Breast epithelium (tissue), 4 donors: ENCODE measurements around the gene TNFAIP8L1. TPM values are rescaled to one million over a fixed set of nuclear protein-coding genes. Genes with fewer than 3 reads are reported as not detected.

Experiments used
- DNase-seq, 2 donors: peaks; one replicate each; pipeline ENCODE4 v3.0.0-alpha.2; 2019; ENCODE audit warnings: low spot score in 2 of 2
- H3K27ac ChIP-seq, 2 donors: fragments of 200-600 bp; sonication (generic) in 1 of 2; one replicate each; pipeline ENCODE4 v1.5.1; 2016 to 2019; ENCODE audit warnings: mild to moderate bottlenecking in 1 of 2
- H3K27me3 ChIP-seq, 2 donors: fragments of 200-600 bp; sonication (generic) in 1 of 2; one replicate each; pipeline versions ENCODE4 v1.5.1 to v1.6.0; 2017 to 2019; ENCODE audit warnings: control low read depth in 1 of 2, mild to moderate bottlenecking in 1 of 2
- H3K36me3 ChIP-seq: fragments of 200-600 bp; one replicate; pipeline ENCODE4 v1.5.1; 2019
- H3K4me1 ChIP-seq, 2 donors: fragments of 200-600 bp; sonication (generic); one replicate each; pipeline ENCODE4 v1.5.1; 2016 to 2019; ENCODE audit warnings: control low read depth in 1 of 2
- H3K4me3 ChIP-seq, 3 donors: fragments of 200-600 bp; sonication (generic); 1 replicate in 2 of 3; 2 replicates in 1 of 3; pipeline ENCODE4 v1.5.1; 2016 to 2019; ENCODE audit warnings: mild to moderate bottlenecking in 3 of 3, moderate library complexity in 2 of 3
- H3K9me3 ChIP-seq, 2 donors: fragments of 200-600 bp; sonication (generic) in 1 of 2; one replicate each; pipeline ENCODE4 v1.5.1; 2016 to 2019; ENCODE audit warnings: control low read depth in 1 of 2
- POLR2A ChIP-seq: fragments of 450-650 bp; IDR thresholded peaks from one replicate; pipeline ENCODE4 v1.6.1; 2016; ENCODE audit warnings: antibody characterized with exemption, mild to moderate bottlenecking, moderate library complexity
- POLR2AphosphoS5 ChIP-seq, 3 donors: sonication (generic); formaldehyde crosslinking; IDR thresholded peaks; one replicate each; pipeline ENCODE4 v1.6.1; 2017; ENCODE audit warnings: antibody characterized with exemption in 3 of 3
- intact Hi-C: fragments of 100-400 bp; cut with DNase I; formaldehyde crosslinking; loops from one replicate; pipeline ENCODE4 v1.15.1; 2023; ENCODE audit warnings: low total_unique reads
- total RNA-seq, 3 donors: library from RNA; depleted of rRNA; stranded (reverse); fragments of >200 nt; gene quantifications; one replicate each; pipeline ENCODE4 v1.1.0, GENCODE V29; 2016
- TF ChIP-seq, protein P1 (sequence below), 3 donors: fragments of 450-650 bp; IDR thresholded peaks; one replicate each; pipeline ENCODE4 v1.5.1; 2016 to 2017; ENCODE audit warnings: antibody characterized with exemption in 3 of 3, mild to moderate bottlenecking in 3 of 3, moderate library complexity in 3 of 3

Gene TNFAIP8L1
- total RNA-seq, 3 donors from 2014 or later = 1.6 to 3.6 (median 2.9) TPM

DNA sequence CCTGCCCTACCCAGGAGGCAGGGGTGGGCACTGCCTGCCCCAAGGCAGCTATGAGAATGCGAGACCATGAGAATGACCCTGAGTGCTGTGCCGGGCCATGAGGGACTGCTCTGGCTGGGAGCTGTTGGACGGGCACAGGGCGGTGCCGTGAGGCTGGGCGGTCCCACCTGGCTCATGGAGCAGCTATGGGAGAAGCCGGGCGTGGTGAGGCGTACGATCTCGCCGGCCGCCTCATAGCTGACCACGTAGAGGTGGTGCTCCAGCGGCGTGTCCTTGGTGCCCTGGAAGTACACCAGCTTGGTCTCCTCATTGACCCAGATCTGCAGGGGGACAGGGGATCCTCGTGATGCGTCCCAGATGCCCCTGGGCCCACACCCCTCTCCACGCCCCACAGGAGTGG lies 50.1 kb downstream of the TNFAIP8L1 start:
- peaks cover 6% of the 10 kb centered on the region for H3K36me3 ChIP-seq
- H3K4me3 ChIP-seq = no peak overlapping the region
- H3K4me1 ChIP-seq = peaks cover 6 to 11% of the 10 kb centered on the region in 2 donors
- TF ChIP-seq, protein P1, sequence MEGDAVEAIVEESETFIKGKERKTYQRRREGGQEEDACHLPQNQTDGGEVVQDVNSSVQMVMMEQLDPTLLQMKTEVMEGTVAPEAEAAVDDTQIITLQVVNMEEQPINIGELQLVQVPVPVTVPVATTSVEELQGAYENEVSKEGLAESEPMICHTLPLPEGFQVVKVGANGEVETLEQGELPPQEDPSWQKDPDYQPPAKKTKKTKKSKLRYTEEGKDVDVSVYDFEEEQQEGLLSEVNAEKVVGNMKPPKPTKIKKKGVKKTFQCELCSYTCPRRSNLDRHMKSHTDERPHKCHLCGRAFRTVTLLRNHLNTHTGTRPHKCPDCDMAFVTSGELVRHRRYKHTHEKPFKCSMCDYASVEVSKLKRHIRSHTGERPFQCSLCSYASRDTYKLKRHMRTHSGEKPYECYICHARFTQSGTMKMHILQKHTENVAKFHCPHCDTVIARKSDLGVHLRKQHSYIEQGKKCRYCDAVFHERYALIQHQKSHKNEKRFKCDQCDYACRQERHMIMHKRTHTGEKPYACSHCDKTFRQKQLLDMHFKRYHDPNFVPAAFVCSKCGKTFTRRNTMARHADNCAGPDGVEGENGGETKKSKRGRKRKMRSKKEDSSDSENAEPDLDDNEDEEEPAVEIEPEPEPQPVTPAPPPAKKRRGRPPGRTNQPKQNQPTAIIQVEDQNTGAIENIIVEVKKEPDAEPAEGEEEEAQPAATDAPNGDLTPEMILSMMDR (IDR thresholded peaks at IDR 0.05) = no peak
- H3K27ac ChIP-seq = no peak overlapping the region
- H3K9me3 ChIP-seq = no peaks in the 10 kb centered on the region
- H3K27me3 ChIP-seq = no peaks in the 10 kb centered on the region
- intact Hi-C loops = no loop called here
- DNase-seq = no peak

DNA sequence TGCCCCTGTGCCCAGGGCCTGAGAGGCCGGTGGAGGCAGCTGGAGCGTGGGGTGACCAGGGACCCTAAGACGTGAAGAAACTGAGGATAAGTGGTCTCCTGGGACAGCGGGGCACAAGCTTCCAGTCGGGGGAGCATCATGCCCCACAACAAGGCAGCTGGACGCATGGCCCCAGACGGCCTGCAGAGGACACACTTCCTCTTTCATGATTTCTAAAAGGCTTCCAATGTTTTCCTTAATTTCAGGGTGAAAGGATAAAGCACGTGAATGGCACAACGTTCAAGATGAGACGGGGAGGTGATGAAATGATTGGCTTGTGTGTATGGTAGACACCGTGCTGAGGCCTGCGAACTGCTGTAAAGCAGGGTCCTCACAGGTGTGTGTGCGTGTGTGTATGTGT lies 51.0 kb downstream of the TNFAIP8L1 start:
- Histone ChIP-seq H3K27me3 (no peaks in the 10 kb centered on the region), H3K4me3 (no peak overlapping the region), H3K27ac (no peak overlapping the region), H3K9me3 (no peaks in the 10 kb centered on the region), H3K4me1 (peaks cover 9 to 13% of the 10 kb centered on the region in 2 donors), H3K36me3 (peaks cover 6% of the 10 kb centered on the region)
- intact Hi-C loops = no loop called here
- TF ChIP-seq, protein P1 (IDR thresholded peaks at IDR 0.05) = no peak
- TF ChIP-seq POLR2A (no peak), POLR2AphosphoS5 (IDR thresholded peaks at IDR 0.05) (no peak)
- DNase-seq = no peak

DNA sequence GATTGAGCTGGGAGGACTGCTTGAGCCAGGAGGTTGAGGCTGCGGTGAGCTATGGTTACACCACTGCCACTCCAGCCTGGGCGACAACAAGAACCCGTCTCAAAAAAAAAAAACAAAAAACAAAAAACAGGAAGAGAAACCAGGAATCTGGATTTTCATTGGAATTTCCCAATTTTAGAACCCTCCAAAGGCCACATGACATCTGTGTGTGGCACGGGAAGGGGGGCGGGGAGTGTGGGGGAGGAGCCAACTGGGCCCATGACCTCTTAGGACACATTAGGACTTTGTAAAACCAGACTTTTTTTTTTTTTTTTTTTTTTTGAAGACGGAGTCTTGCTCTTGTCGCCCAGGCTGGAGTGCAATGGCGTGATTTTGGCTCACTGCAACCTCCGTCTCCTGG lies 52.1 kb downstream of the TNFAIP8L1 start:
- Histone ChIP-seq H3K4me3 (no peak overlapping the region), H3K4me1 (peaks cover 9 to 13% of the 10 kb centered on the region in 2 donors), H3K27me3 (no peaks in the 10 kb centered on the region), H3K9me3 (no peaks in the 10 kb centered on the region), H3K36me3 (peaks cover 6% of the 10 kb centered on the region), H3K27ac (no peak overlapping the region)
- DNase-seq = peak in 1 of 2 donors; percentile 46
- intact Hi-C loops = no loop called here
- TF ChIP-seq POLR2AphosphoS5 (IDR thresholded peaks at IDR 0.05) = no peak
- TF ChIP-seq, protein P1 (IDR thresholded peaks at IDR 0.05) = no peak
- no peak for TF ChIP-seq POLR2A

DNA sequence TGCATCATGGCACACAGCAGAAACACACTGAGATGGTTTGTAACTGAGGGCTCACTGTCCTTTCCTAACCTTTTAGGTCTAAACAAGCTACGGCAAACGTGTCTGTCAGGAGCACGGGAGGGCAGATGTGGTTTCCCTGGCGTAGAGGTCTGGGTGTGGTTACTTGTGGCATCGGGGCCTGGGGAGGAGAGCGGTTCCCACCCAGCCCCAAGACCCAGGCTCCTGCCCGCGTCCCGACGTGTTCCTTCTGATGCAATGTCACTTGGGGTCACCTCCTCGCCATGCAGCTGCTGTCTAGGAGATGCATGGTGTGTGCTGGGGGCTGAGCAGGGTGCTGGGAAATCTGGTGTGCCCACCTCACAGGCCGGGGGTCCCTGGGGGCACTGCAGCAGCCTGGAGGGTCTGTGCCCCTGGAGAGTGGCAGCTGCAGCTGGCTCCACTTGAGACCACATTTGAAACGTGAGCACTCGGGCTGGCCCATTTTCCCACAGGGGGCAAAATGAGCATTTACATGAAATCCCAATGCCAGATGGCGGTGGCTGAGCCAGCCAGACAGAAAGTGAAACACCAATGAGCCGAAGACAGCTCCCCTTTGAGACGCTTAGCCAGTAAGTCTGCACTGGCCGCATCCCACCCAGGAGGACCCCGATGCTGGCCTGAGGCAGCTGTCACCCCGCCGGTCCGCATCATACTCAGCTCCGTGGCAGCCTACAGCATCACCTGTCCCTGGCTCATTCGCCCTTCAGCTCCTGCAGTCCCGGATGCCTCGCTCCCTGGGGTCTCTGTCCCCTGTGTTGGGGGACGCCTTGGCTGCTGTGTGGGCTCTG lies 53.1 kb downstream of the TNFAIP8L1 start:
- Histone ChIP-seq H3K4me3 (no peak overlapping the region), H3K27me3 (no peaks in the 10 kb centered on the region), H3K4me1 (peaks cover 9 to 13% of the 10 kb centered on the region in 2 donors), H3K36me3 (peaks cover 6% of the 10 kb centered on the region), H3K9me3 (no peaks in the 10 kb centered on the region), H3K27ac (peak overlapping the region; percentile 91 to 96)
- intact Hi-C loops = no loop called here
- TF ChIP-seq, protein P1 (IDR thresholded peaks at IDR 0.05) = no peak
- TF ChIP-seq POLR2AphosphoS5 (IDR thresholded peaks at IDR 0.05) (no peak), POLR2A (no peak)
- no peak for DNase-seq

DNA sequence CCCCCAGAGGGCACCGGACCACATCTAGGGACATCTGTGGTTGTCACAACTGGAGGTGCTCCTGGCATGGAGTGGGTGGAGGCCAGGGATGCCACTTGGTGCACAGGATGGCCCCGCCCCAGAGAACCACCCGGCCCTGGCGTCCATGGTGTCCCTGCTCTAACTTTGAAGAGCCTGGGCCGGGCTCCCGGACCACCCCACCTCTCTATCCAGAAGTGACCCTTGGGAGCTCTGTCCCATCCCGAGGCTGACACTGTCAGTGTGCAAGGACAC lies 53.7 kb downstream of the TNFAIP8L1 start:
- Histone ChIP-seq H3K4me1 (peaks cover 9 to 13% of the 10 kb centered on the region in 2 donors), H3K4me3 (no peak overlapping the region), H3K27me3 (no peaks in the 10 kb centered on the region), H3K27ac (peak overlapping the region; percentile 91 to 96), H3K36me3 (peaks cover 6% of the 10 kb centered on the region), H3K9me3 (no peaks in the 10 kb centered on the region)
- intact Hi-C loops = no loop called here
- DNase-seq = no peak
- TF ChIP-seq POLR2AphosphoS5 (IDR thresholded peaks at IDR 0.05) (no peak), POLR2A (no peak)
